Measurements from ENCODE around the gene FNBP1. TPM values are rescaled to one million over a fixed set of nuclear protein-coding genes. Genes with fewer than 3 reads are reported as not detected.
A peak's percentile ranks its signal among the peaks of the same experiment; 100 is the strongest.

Gene FNBP1
- total and polyA plus RNA-seq, 2 experiments from 2014 or later, result 19.5 to 21.0 TPM

GRCh38 chr9:129880654-129881546 is 162.1 kb downstream of the FNBP1 start:
- Histone ChIP-seq H3K4me2 (no peak overlapping the region), H3K27me3 (no peaks in the 10 kb centered on the region), H3K4me3 (no peak overlapping the region), H3K9me2 (replicated peaks; ENCODE audit: insufficient read depth) (no peaks in the 10 kb centered on the region), H4K20me1 (ENCODE audit: insufficient read depth, poor library complexity, severe bottlenecking) (no peaks in the 10 kb centered on the region), H3K9me3 (ENCODE audit: low read depth) (no peaks in the 10 kb centered on the region), H3K36me3 (replicated peaks; ENCODE audit: insufficient read depth, low read depth) (no peaks in the 10 kb centered on the region), H3K4me1 (ENCODE audit: insufficient read depth) (peaks cover 18% of the 10 kb centered on the region), H2AFZ (no peak overlapping the region), H3K27ac (no peak overlapping the region), H3K79me2 (no peaks in the 10 kb centered on the region)
- TF ChIP-seq EZH2phosphoT487 (IDR thresholded peaks at IDR 0.05; ENCODE audit: low read depth, severe bottlenecking, unreplicated experiment), result no peak
- TF ChIP-seq EZH2 (IDR thresholded peaks at IDR 0.05; ENCODE audit: borderline replicate concordance), result no peak
- no peak for TF ChIP-seq CTCF (IDR thresholded peaks at IDR 0.05; ENCODE audit: poor library complexity)
- whole genome bisulfite sequencing (ENCODE audit: low lambda C conversion rate, missing lambda C conversion rate), result 91% methylated on average over 27 of the region's 28 CpGs
- DNase-seq (ENCODE audit: low spot score), result peak; percentile 2

DNA sequence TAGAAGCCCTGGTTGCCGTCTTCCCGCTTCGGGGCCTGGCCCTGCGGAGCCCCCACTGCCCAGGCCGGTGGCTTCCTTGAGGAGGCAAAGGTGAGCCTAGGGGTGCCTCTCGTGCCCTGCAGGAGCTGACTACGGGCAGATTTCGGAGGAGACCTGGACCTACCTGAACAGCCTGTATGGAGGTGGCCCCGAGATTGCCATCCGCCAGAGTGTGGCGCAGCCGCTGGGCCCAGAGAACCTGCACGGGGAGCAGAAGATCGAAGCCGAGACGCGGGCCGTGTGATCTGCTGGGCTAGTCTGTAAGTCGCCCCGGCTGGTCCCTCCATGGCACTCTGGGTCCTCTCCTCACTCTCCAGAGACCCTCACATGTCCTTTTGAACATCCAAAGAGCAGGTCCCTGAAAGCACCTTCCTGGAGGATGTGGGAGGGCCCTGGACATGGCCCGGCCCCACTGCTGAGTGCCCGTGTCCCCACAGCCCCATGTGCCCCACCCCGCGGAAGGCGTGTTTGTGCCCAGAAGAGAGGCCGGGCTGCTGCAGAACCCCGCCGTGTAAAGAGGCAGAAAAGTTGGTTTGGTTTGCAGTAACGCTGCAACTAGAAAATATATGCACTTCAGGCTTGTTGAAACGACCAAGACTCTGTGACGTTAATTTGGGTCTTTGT is 162.9 kb downstream of the FNBP1 start:
- DNase-seq (ENCODE audit: low spot score), result peak; percentile 4
- no peaks in the 10 kb centered on the region for H3K9me2 ChIP-seq (replicated peaks; ENCODE audit: insufficient read depth)
- TF ChIP-seq EZH2phosphoT487 (IDR thresholded peaks at IDR 0.05; ENCODE audit: low read depth, severe bottlenecking, unreplicated experiment) (no peak), CTCF (IDR thresholded peaks at IDR 0.05; ENCODE audit: poor library complexity) (no peak), EZH2 (IDR thresholded peaks at IDR 0.05; ENCODE audit: borderline replicate concordance) (no peak)
- no peaks in the 10 kb centered on the region for H3K36me3 ChIP-seq (replicated peaks; ENCODE audit: insufficient read depth, low read depth)
- no peak overlapping the region for H3K4me3 ChIP-seq
- no peaks in the 10 kb centered on the region for H3K79me2 ChIP-seq
- H3K27ac ChIP-seq, result no peak overlapping the region
- 97% methylated on average over 31 of the region's 31 CpGs for WGBS (ENCODE audit: low lambda C conversion rate, missing lambda C conversion rate)
- H4K20me1 ChIP-seq (ENCODE audit: insufficient read depth, poor library complexity, severe bottlenecking), result no peaks in the 10 kb centered on the region
- H3K9me3 ChIP-seq (ENCODE audit: low read depth), result no peaks in the 10 kb centered on the region
- H3K27me3 ChIP-seq, result no peaks in the 10 kb centered on the region
- peaks cover 12% of the 10 kb centered on the region for H3K4me1 ChIP-seq (ENCODE audit: insufficient read depth)
- H3K4me2 ChIP-seq, result no peak overlapping the region
- H2AFZ ChIP-seq, result no peak overlapping the region

DNA sequence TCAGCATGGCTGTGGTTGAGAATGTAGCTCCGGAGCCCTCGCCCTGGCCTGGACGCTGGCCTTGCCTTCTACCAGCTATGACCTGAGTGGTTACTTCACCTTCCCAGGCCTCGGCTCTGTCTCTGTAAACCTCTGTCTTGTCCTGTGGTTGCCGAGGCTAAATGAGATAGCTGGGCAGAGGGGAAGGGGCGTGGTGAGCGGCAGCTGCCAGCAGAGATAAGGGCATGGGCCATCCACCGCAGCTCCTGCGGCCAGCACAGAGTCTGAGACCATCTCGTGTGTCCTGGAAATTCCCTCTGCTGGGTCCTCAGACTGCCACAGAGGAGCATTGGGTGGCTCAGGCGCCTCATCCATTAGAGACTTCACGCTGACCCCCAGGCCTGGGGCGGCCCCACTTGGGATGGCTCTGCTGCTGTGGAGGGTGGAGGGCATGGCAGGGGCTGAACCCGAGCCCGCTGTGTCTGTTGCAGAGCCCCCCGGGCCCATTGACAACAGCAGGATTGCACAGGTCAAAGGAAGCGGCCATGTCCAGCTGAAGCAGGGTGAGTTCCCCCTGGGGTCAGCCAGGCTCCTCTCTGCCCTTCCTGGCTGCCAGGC is 163.8 kb downstream of the FNBP1 start:
- no peaks in the 10 kb centered on the region for H3K9me3 ChIP-seq (ENCODE audit: low read depth)
- H3K36me3 ChIP-seq (replicated peaks; ENCODE audit: insufficient read depth, low read depth), result no peaks in the 10 kb centered on the region
- no peak overlapping the region for H3K27ac ChIP-seq
- no peak overlapping the region for H3K4me2 ChIP-seq
- no peak for TF ChIP-seq CTCF (IDR thresholded peaks at IDR 0.05; ENCODE audit: poor library complexity)
- peaks cover 4% of the 10 kb centered on the region for H3K4me1 ChIP-seq (ENCODE audit: insufficient read depth)
- H3K27me3 ChIP-seq, result no peaks in the 10 kb centered on the region
- H3K4me3 ChIP-seq, result no peak overlapping the region
- WGBS (ENCODE audit: low lambda C conversion rate, missing lambda C conversion rate), result 96% methylated on average over 17 of the region's 17 CpGs
- H2AFZ ChIP-seq, result no peak overlapping the region
- peak; percentile 3 for DNase-seq (ENCODE audit: low spot score)
- H3K79me2 ChIP-seq, result no peaks in the 10 kb centered on the region
- no peaks in the 10 kb centered on the region for H3K9me2 ChIP-seq (replicated peaks; ENCODE audit: insufficient read depth)
- no peaks in the 10 kb centered on the region for H4K20me1 ChIP-seq (ENCODE audit: insufficient read depth, poor library complexity, severe bottlenecking)

All from hepatocyte (in vitro differentiated cells).